PC-9 (cell line): ENCODE measurements around the gene RETN. TPM values are rescaled to one million over a fixed set of nuclear protein-coding genes. Genes with fewer than 3 reads are reported as not detected.

ENCODE experiments used
- BruUV-seq: library from RNA; stranded (reverse); fragments of 400-500 nt; replicated peaks from 2 replicates; lab custom pipeline; 2021; lab: Mats Ljungman, UMichigan
- CTCF ChIA-PET: fragments of 300-600 bp; sonication (Branson Sonifier 250); formaldehyde crosslinking; loops from one replicate; lab custom pipeline; 2022; ENCODE audit warnings: antibody characterized with exemption; lab: Charles Lee
- POLR2A ChIA-PET: fragments of 300-600 bp; sonication (Branson Sonifier 250); formaldehyde crosslinking; loops from one replicate; lab custom pipeline; 2022; ENCODE audit warnings: antibody characterized with exemption; ENCODE audit not compliant: unreplicated experiment; lab: Charles Lee
- DNase-seq, 2 experiments: peaks; one replicate each; pipeline versions ENCODE4 v3.0.0 to v3.0.0-alpha.2; 2015 to 2022; ENCODE audit warnings: mixed read lengths in 1 of 2
- H2AFZ ChIP-seq: fragments of 200-600 bp; sonication (generic); 2 replicates; pipeline ENCODE4 v1.8.1; 2017; ENCODE audit warnings: antibody characterized with exemption
- H3F3A ChIP-seq: fragments of 200-600 bp; sonication (generic); 2 replicates; pipeline ENCODE4 v1.8.1; 2017; ENCODE audit warnings: antibody characterized with exemption, mild to moderate bottlenecking, low read depth; ENCODE audit not compliant: insufficient read depth
- H3K27ac ChIP-seq: fragments of 200-600 bp; sonication (generic); 2 replicates; pipeline ENCODE4 v1.6.1; 2016; ENCODE audit warnings: mixed run types
- H3K27me3 ChIP-seq: fragments of 200-600 bp; sonication (generic); 2 replicates; pipeline ENCODE4 v1.6.1; 2016; ENCODE audit warnings: low read depth, mixed run types; ENCODE audit not compliant: insufficient read depth
- H3K36me3 ChIP-seq: fragments of 200-600 bp; sonication (generic); 2 replicates; pipeline ENCODE4 v1.6.1; 2016; ENCODE audit warnings: low read depth, mixed run types
- H3K4me1 ChIP-seq: fragments of 200-600 bp; sonication (generic); replicated peaks from 2 replicates; pipeline ENCODE4 v1.6.1; 2016; ENCODE audit warnings: mixed run types; ENCODE audit not compliant: insufficient read depth
- H3K4me2 ChIP-seq: fragments of 200-600 bp; sonication (generic); 2 replicates; pipeline ENCODE4 v1.6.1; 2017; ENCODE audit warnings: mixed run types
- H3K4me3 ChIP-seq: fragments of 200-600 bp; sonication (generic); 2 replicates; pipeline ENCODE4 v1.6.1; 2016; ENCODE audit warnings: mixed run types
- H3K79me2 ChIP-seq: fragments of 200-600 bp; sonication (generic); 2 replicates; pipeline ENCODE4 v1.6.1; 2017; ENCODE audit warnings: low read depth, mixed run types
- H3K9me2 ChIP-seq: fragments of 200-600 bp; sonication (generic); 2 replicates; pipeline ENCODE4 v1.8.1; 2017; ENCODE audit warnings: mild to moderate bottlenecking; ENCODE audit not compliant: insufficient read depth
- H3K9me3 ChIP-seq: fragments of 200-600 bp; sonication (generic); 2 replicates; pipeline ENCODE4 v1.8.1; 2016; ENCODE audit warnings: low read depth; ENCODE audit not compliant: insufficient read depth
- H4K20me1 ChIP-seq: fragments of 200-600 bp; sonication (generic); 2 replicates; pipeline ENCODE4 v1.8.1; 2017; ENCODE audit not compliant: insufficient read depth
- CTCF ChIP-seq: fragments of 200-600 bp; sonication (generic); conservative IDR thresholded peaks from 2 replicates; pipeline ENCODE4 v1.6.1; 2017; ENCODE audit warnings: mixed run types, antibody characterized with exemption, mild to moderate bottlenecking, moderate library complexity
- EZH2 ChIP-seq: fragments of 200-600 bp; sonication (generic); IDR thresholded peaks from 2 replicates; pipeline ENCODE4 v1.8.0; 2017; ENCODE audit warnings: antibody characterized with exemption, low read depth
- intact Hi-C: fragments of 100-400 bp; cut with micrococcal nuclease; formaldehyde crosslinking; loops from one replicate; pipeline ENCODE4 v1.10.0; 2022; ENCODE audit not compliant: unreplicated experiment
- total RNA-seq: library from RNA; stranded (reverse); gene quantifications from 2 replicates; pipeline ENCODE4 v1.2.3, GENCODE V29; 2021

Gene RETN
- total RNA-seq, 1 experiment from 2014 or later = not detected

DNA sequence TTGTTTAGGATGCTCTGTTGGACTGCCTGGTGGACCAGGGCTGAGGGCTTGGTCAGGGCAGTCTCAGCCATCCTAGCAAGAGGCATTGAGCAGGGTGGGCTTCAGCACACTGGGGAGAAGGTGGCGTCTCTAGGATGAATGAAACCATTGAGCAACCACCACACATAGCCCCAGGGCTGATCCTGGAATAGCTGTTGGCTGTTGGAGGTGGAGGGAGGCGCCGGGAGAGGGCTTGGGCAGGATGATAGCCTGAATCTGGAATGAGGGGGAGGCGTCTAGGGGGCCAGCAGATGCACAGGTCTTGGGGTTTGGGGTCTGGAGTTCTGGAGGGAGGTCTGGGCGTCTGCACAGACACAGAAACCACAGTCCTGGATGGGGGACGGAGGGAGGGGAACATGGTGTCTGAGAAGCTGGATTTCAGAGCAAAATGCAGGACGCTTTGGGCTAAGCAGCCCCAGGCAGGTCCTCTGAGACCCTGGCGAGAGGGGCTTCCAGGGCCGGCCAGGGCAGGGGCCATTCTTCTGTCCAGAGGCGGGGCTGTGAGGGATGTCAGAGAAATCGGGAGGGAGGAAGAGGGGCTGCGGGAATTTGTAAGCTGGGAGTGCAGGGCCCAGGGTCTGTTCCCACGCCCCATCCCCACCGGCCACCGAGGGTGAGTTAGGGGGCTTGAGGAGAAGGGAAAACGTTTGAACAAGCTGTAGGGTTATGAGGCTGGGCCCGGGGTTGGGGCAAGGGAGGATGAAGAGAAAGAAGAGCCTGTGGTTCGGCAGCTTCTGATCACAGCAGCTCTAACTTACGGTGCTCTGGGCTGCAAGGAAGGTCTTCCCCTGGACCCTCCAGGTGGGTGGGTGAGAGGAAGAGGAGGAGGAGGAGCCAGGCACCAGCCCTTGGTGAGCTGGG, 16.9 kb downstream of the RETN start:
- CTCF ChIA-PET = no interaction called here

GRCh38 chr19:7687177-7687576, 18.3 kb downstream of the RETN start:
- H3K4me2 ChIP-seq = no peak overlapping the region
- peaks cover 25% of the 10 kb centered on the region for H4K20me1 ChIP-seq
- POLR2A ChIA-PET = no interaction called here
- no peak overlapping the region for H3K4me3 ChIP-seq
- BruUV-seq = no TSS peak
- H2AFZ ChIP-seq = no peak overlapping the region
- H3K9me3 ChIP-seq = no peaks in the 10 kb centered on the region
- peaks cover 18% of the 10 kb centered on the region for H3K27me3 ChIP-seq
- peaks cover 4% of the 10 kb centered on the region; the same call in 1 of the 2 replicates for H3K79me2 ChIP-seq
- TF ChIP-seq CTCF = no peak
- no peak for TF ChIP-seq EZH2
- CTCF ChIA-PET = no interaction called here
- H3F3A ChIP-seq = peaks cover 20% of the 10 kb centered on the region
- H3K36me3 ChIP-seq = 0 out of 2 replicates have a peak, but pooled peaks cover 6% of the 10 kb centered on the region
- H3K27ac ChIP-seq = no peak overlapping the region
- no peak for DNase-seq
- H3K9me2 ChIP-seq = no peaks in the 10 kb centered on the region
- intact Hi-C loops = no loop called here
- peaks cover 15% of the 10 kb centered on the region for H3K4me1 ChIP-seq

More for the DNA sequence above, 16.9 kb downstream of the RETN start:
- TF ChIP-seq CTCF (no peak), EZH2 (no peak)
- peaks cover 7% of the 10 kb centered on the region; the same call in 1 of the 2 replicates for H3K27me3 ChIP-seq
- no peak overlapping the region for H3K4me3 ChIP-seq
- peaks cover 20% of the 10 kb centered on the region for H3F3A ChIP-seq
- H3K4me2 ChIP-seq = 0 out of 2 replicates have a peak overlapping the region, but pooled peaks have one; percentile 6
- POLR2A ChIA-PET = no interaction called here
- H2AFZ ChIP-seq = no peak overlapping the region
- intact Hi-C loops = no loop called here
- H3K79me2 ChIP-seq = peaks cover 18% of the 10 kb centered on the region
- peaks cover 25% of the 10 kb centered on the region for H4K20me1 ChIP-seq
- DNase-seq = no peak
- H3K9me3 ChIP-seq = no peaks in the 10 kb centered on the region
- BruUV-seq = no TSS peak
- 0 out of 2 replicates have a peak, but pooled peaks cover 6% of the 10 kb centered on the region for H3K36me3 ChIP-seq
- H3K27ac ChIP-seq = no peak overlapping the region
- H3K4me1 ChIP-seq = peaks cover 15% of the 10 kb centered on the region
- no peaks in the 10 kb centered on the region for H3K9me2 ChIP-seq

DNA sequence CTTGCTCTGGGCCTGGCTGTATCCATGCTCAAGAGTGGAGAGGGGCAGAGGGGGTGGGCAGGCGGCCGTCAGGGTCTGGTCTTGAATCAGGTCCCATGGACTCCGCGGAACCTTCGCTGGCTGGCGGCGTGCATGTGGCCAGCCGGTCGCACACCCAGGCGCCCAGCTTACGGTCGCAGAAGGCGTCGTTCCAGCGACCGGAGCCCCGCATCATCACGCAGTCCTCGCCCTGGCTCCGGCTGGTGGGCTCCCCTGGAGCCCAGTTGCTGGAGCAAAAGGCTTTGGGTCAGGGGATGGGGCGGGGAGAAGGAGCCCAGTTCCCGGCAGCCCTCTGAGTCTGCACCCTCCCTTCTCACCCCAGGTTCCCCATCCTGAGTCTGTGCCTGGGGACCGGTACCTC, 20.3 kb downstream of the RETN start:
- POLR2A ChIA-PET = no interaction called here
- no peaks in the 10 kb centered on the region for H3K36me3 ChIP-seq
- H3K9me3 ChIP-seq = no peaks in the 10 kb centered on the region
- H3K27ac ChIP-seq = no peak overlapping the region
- intact Hi-C loops = no loop called here
- H3F3A ChIP-seq = peaks cover 11% of the 10 kb centered on the region
- no peaks in the 10 kb centered on the region for H3K79me2 ChIP-seq
- peaks cover 15% of the 10 kb centered on the region for H3K4me1 ChIP-seq
- TF ChIP-seq CTCF (no peak), EZH2 (no peak)
- DNase-seq = no peak
- H3K9me2 ChIP-seq = no peaks in the 10 kb centered on the region
- no peak overlapping the region for H2AFZ ChIP-seq
- H3K27me3 ChIP-seq = peaks cover 36% of the 10 kb centered on the region
- no peak overlapping the region for H3K4me2 ChIP-seq
- peaks cover 15% of the 10 kb centered on the region for H4K20me1 ChIP-seq
- CTCF ChIA-PET = no interaction called here
- BruUV-seq = no TSS peak
- no peak overlapping the region for H3K4me3 ChIP-seq
